Uterus (tissue), 2 donors: ENCODE results near the gene C8A.

Source experiments
- CTCF ChIP-seq, 4 experiments: fragments of 200-600 bp in 2 of 4; fragments of 450-650 bp in 2 of 4; sonication (generic) in 2 of 4; IDR thresholded peaks; one replicate each; pipeline ENCODE4 v1.5.1; 2016 to 2019; ENCODE audit warnings: antibody characterized with exemption in 4 of 4, mild to moderate bottlenecking in 2 of 4, moderate library complexity in 1 of 4
- POLR2A ChIP-seq, 2 donors: fragments of 450-650 bp; IDR thresholded peaks; one replicate each; pipeline ENCODE4 v1.6.1; 2016; ENCODE audit warnings: antibody characterized with exemption in 2 of 2, mild to moderate bottlenecking in 1 of 2, moderate library complexity in 1 of 2

GRCh38 chr1:56890229-56890628, 35.6 kb downstream of the C8A start:
- TF ChIP-seq POLR2A (IDR thresholded peaks at IDR 0.05), result no peak
- no peak for TF ChIP-seq CTCF (IDR thresholded peaks at IDR 0.05)
